Liver (tissue), 9 donors: ENCODE data around the gene MED12. TPM values are rescaled to one million over a fixed set of nuclear protein-coding genes. Genes with fewer than 3 reads are reported as not detected.

Experiments used
- DNase-seq: peaks from one replicate; pipeline ENCODE4 v3.0.0-alpha.2; 2017; ENCODE audit warnings: low spot score
- H3K27ac ChIP-seq, 2 donors: one replicate each; pipeline ENCODE4 v1.7.0; 2013; ENCODE audit warnings: inconsistent platforms in 2 of 2, low read length in 2 of 2, control low read depth in 1 of 2, low read depth in 1 of 2, mild to moderate bottlenecking in 1 of 2
- H3K27me3 ChIP-seq, 4 donors: one replicate each; pipeline versions ENCODE4 v1.6.1 to v1.7.0; 2013; ENCODE audit warnings: low read length in 3 of 4, inconsistent platforms in 1 of 4, mild to moderate bottlenecking in 1 of 4, moderate library complexity in 1 of 4; ENCODE audit not compliant: control insufficient read depth in 4 of 4, insufficient read depth in 4 of 4
- H3K36me3 ChIP-seq, 4 donors: one replicate each; pipeline versions ENCODE4 v1.6.1 to v1.7.0; 2013; ENCODE audit warnings: low read length in 3 of 4, mild to moderate bottlenecking in 3 of 4, low read depth in 1 of 4, moderate library complexity in 1 of 4; ENCODE audit not compliant: control insufficient read depth in 4 of 4, insufficient read depth in 3 of 4
- H3K4me1 ChIP-seq, 4 donors: one replicate each; pipeline versions ENCODE4 v1.6.1 to v1.7.0; 2013; ENCODE audit warnings: low read length in 3 of 4, mild to moderate bottlenecking in 3 of 4, moderate library complexity in 1 of 4; ENCODE audit not compliant: control insufficient read depth in 4 of 4, insufficient read depth in 4 of 4
- H3K4me3 ChIP-seq, 3 donors: one replicate each; pipeline versions ENCODE4 v1.6.1 to v1.7.0; 2013; ENCODE audit warnings: low read length in 3 of 3, control low read depth in 1 of 3, low read depth in 1 of 3, mild to moderate bottlenecking in 1 of 3
- H3K9ac ChIP-seq, 2 donors: one replicate each; pipeline ENCODE4 v1.7.0; 2013; ENCODE audit warnings: low read length in 2 of 2, mild to moderate bottlenecking in 2 of 2, moderate library complexity in 2 of 2, control low read depth in 1 of 2, low read depth in 1 of 2
- H3K9me3 ChIP-seq, 4 donors: one replicate each; pipeline versions ENCODE4 v1.6.1 to v1.7.0; 2013; ENCODE audit warnings: low read length in 3 of 4; ENCODE audit not compliant: control insufficient read depth in 4 of 4
- EGR1 ChIP-seq, 2 donors: IDR thresholded peaks; 2 replicates each; pipeline ENCODE4 v1.6.1; 2016 to 2018; ENCODE audit warnings: antibody characterized with exemption in 2 of 2, low read depth in 2 of 2
- FOXA1 ChIP-seq: IDR thresholded peaks from 2 replicates; pipeline ENCODE4 v1.6.1; 2016; ENCODE audit warnings: antibody characterized with exemption
- FOXA2 ChIP-seq: IDR thresholded peaks from 2 replicates; pipeline ENCODE4 v1.6.1; 2016; ENCODE audit warnings: antibody characterized with exemption
- GABPA ChIP-seq, 2 donors: IDR thresholded peaks in 1 of 2; conservative IDR thresholded peaks in 1 of 2; 2 replicates each; pipeline ENCODE4 v1.6.1; 2016; ENCODE audit warnings: antibody characterized with exemption in 2 of 2, mild to moderate bottlenecking in 1 of 2, moderate library complexity in 1 of 2
- HNF4A ChIP-seq, 2 donors: conservative IDR thresholded peaks; 2 replicates each; pipeline ENCODE4 v1.6.1; 2016; ENCODE audit warnings: antibody characterized with exemption in 2 of 2, mild to moderate bottlenecking in 2 of 2
- HNF4G ChIP-seq: IDR thresholded peaks from 2 replicates; pipeline ENCODE4 v1.6.1; 2016; ENCODE audit warnings: antibody characterized with exemption
- JUND ChIP-seq, 2 donors: IDR thresholded peaks; 2 replicates each; pipeline ENCODE4 v1.6.1; 2016; ENCODE audit warnings: antibody characterized with exemption in 2 of 2
- NR2F2 ChIP-seq: IDR thresholded peaks from 2 replicates; pipeline ENCODE4 v1.6.1; 2016; ENCODE audit warnings: antibody characterized with exemption
- RAD21 ChIP-seq, 2 donors: IDR thresholded peaks; 2 replicates each; pipeline ENCODE4 v1.6.1; 2016; ENCODE audit warnings: antibody characterized with exemption in 2 of 2, mild to moderate bottlenecking in 2 of 2
- RXRA ChIP-seq, 2 donors: IDR thresholded peaks; 2 replicates each; pipeline ENCODE4 v1.6.1; 2017 to 2018; ENCODE audit warnings: antibody characterized with exemption in 2 of 2, mild to moderate bottlenecking in 1 of 2
- SP1 ChIP-seq: IDR thresholded peaks from 2 replicates; pipeline ENCODE4 v1.6.1; 2018; ENCODE audit warnings: antibody characterized with exemption, mild to moderate bottlenecking
- TAF1 ChIP-seq: conservative IDR thresholded peaks from 2 replicates; pipeline ENCODE4 v1.6.1; 2016; ENCODE audit warnings: antibody characterized with exemption, mild to moderate bottlenecking
- YY1 ChIP-seq: IDR thresholded peaks from 2 replicates; pipeline ENCODE4 v1.6.1; 2016; ENCODE audit warnings: antibody characterized with exemption, mild to moderate bottlenecking
- WGBS: extraction: QIAGEN DNeasy Blood & Tissue Kit; methylation state at CpG from one replicate; pipeline ENCODE4 v1.1.7; 2013; 5-methylcytosine and 5-hydroxymethylcytosine counted together
- polyA plus RNA-seq, 2 donors: library from polyadenylated mRNA; stranded (reverse) in 1 of 2; unstranded in 1 of 2; fragments of 200-250 nt in 1 of 2; fragments of >200 nt in 1 of 2; fragmentation: Nextera tagmentation in 1 of 2; extraction: Ambion mirVana in 1 of 2; gene quantifications; one replicate each; pipeline versions ENCODE4 v1.2.1 to v1.2.3, GENCODE V29; 2013 to 2015
- total RNA-seq, 2 donors: library from RNA; depleted of rRNA; stranded (reverse); fragments of >200 nt; gene quantifications; one replicate each; pipeline ENCODE4 v1.2.3, GENCODE V29; 2014
- TF ChIP-seq, protein P1 (sequence below): IDR thresholded peaks from 2 replicates; pipeline ENCODE4 v1.6.1; 2016; ENCODE audit warnings: antibody characterized with exemption
- TF ChIP-seq, protein P2 (sequence below): IDR thresholded peaks from 2 replicates; pipeline ENCODE4 v1.6.1; 2016; ENCODE audit warnings: antibody characterized with exemption
- TF ChIP-seq, protein P3 (sequence below): IDR thresholded peaks from 2 replicates; pipeline ENCODE4 v1.6.1; 2016; ENCODE audit warnings: antibody characterized with exemption
- TF ChIP-seq, protein P4 (sequence below): IDR thresholded peaks from 2 replicates; pipeline ENCODE4 v1.6.1; 2016; ENCODE audit warnings: antibody characterized with exemption, mild to moderate bottlenecking
- TF ChIP-seq, protein P5 (sequence below): fragments of 150-350 bp; IDR thresholded peaks from 2 replicates; pipeline ENCODE4 v1.5.1; 2017; ENCODE audit warnings: improper control_type of control experiment, low read depth, low read length; ENCODE audit not compliant: missing input control
- donor health status: healthy.
- donor health status: healthy.
- donor health status: healthy.
- donor health status: healthy.
- donor health status: healthy.

The MED12 gene
- total and polyA plus RNA-seq, 4 donors: 3.2 to 25.6 (median 9.3) TPM

DNA sequence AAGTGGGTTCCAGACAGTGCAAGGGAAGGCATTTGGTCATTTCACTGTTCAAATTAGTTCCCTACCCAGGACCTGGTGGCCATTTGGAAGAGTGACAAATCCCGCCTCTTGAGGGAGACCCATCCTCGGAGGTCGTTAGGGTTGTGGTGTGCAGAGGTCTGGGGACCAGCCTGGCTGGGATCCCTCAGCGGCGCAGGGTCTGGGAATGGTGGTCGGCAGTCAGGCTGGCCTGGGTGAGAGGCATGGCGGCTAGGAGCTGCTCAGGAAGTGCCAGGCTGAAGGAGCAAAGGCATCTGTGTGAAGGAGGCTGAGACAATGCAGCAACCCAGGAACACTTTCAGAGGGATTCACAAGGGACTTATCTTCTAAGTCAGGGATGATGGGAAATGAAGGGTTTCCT is 33.0 kb downstream of the MED12 start:
- H3K9ac ChIP-seq: no peak overlapping the region
- H3K4me3 ChIP-seq: no peak overlapping the region
- no peaks in the 10 kb centered on the region for H3K9me3 ChIP-seq
- no peaks in the 10 kb centered on the region for H3K4me1 ChIP-seq
- H3K36me3 ChIP-seq: no peaks in the 10 kb centered on the region
- TF ChIP-seq, protein P1, sequence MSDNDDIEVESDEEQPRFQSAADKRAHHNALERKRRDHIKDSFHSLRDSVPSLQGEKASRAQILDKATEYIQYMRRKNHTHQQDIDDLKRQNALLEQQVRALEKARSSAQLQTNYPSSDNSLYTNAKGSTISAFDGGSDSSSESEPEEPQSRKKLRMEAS: no peak
- TF ChIP-seq YY1: no peak
- TF ChIP-seq NR2F2: no peak
- TF ChIP-seq TAF1: no peak
- TF ChIP-seq HNF4G: no peak
- TF ChIP-seq, protein P2, sequence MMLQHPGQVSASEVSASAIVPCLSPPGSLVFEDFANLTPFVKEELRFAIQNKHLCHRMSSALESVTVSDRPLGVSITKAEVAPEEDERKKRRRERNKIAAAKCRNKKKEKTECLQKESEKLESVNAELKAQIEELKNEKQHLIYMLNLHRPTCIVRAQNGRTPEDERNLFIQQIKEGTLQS: no peak
- no peak overlapping the region for H3K27ac ChIP-seq
- WGBS: 75% methylated on average over 7 of the region's 7 CpGs
- DNase-seq: no peak
- no peaks in the 10 kb centered on the region for H3K27me3 ChIP-seq

DNA sequence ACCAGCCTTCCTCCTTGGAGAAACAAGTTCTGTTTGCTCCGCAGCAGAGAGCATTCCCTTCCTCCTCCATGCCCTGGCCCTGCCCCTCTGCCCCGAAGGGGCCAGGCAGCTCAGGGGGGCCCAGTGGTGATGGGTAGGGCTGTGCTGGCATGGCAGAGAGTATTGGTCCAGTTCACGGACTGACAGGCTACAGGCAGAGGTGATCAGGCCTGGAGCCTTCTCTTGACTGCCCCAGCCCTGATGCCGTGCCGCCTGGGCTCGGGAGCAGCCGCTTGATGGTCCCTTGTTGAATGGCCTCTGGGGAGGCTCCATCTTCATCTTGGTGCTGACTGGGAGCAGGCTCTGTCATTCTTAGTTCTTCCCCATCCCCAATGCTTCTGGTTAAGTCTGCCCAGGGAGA is 35.8 kb downstream of the MED12 start:
- Histone ChIP-seq H3K4me3 (no peak overlapping the region), H3K9ac (no peak overlapping the region), H3K4me1 (no peaks in the 10 kb centered on the region), H3K27me3 (no peaks in the 10 kb centered on the region), H3K27ac (no peak overlapping the region), H3K9me3 (no peaks in the 10 kb centered on the region), H3K36me3 (no peaks in the 10 kb centered on the region)
- no peak for DNase-seq
- WGBS: 96% methylated on average over 7 of the region's 7 CpGs
- TF ChIP-seq EGR1 (IDR thresholded peaks at IDR 0.05; ENCODE audit: low read depth in 2 of 2) (no peak), GABPA (IDR thresholded peaks at IDR 0.05 in 1 of 2, conservative IDR thresholded peaks at IDR 0.05 in 1 of 2) (no peak), RXRA (IDR thresholded peaks at IDR 0.05) (no peak), HNF4G (no peak), HNF4A (conservative IDR thresholded peaks at IDR 0.05) (no peak), NR2F2 (no peak), TAF1 (no peak), FOXA2 (no peak), FOXA1 (no peak), SP1 (no peak), JUND (IDR thresholded peaks at IDR 0.05) (no peak), RAD21 (IDR thresholded peaks at IDR 0.05) (no peak), YY1 (no peak)
- TF ChIP-seq, protein P3, sequence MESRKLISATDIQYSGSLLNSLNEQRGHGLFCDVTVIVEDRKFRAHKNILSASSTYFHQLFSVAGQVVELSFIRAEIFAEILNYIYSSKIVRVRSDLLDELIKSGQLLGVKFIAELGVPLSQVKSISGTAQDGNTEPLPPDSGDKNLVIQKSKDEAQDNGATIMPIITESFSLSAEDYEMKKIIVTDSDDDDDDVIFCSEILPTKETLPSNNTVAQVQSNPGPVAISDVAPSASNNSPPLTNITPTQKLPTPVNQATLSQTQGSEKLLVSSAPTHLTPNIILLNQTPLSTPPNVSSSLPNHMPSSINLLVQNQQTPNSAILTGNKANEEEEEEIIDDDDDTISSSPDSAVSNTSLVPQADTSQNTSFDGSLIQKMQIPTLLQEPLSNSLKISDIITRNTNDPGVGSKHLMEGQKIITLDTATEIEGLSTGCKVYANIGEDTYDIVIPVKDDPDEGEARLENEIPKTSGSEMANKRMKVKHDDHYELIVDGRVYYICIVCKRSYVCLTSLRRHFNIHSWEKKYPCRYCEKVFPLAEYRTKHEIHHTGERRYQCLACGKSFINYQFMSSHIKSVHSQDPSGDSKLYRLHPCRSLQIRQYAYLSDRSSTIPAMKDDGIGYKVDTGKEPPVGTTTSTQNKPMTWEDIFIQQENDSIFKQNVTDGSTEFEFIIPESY: no peak
- TF ChIP-seq, protein P4, sequence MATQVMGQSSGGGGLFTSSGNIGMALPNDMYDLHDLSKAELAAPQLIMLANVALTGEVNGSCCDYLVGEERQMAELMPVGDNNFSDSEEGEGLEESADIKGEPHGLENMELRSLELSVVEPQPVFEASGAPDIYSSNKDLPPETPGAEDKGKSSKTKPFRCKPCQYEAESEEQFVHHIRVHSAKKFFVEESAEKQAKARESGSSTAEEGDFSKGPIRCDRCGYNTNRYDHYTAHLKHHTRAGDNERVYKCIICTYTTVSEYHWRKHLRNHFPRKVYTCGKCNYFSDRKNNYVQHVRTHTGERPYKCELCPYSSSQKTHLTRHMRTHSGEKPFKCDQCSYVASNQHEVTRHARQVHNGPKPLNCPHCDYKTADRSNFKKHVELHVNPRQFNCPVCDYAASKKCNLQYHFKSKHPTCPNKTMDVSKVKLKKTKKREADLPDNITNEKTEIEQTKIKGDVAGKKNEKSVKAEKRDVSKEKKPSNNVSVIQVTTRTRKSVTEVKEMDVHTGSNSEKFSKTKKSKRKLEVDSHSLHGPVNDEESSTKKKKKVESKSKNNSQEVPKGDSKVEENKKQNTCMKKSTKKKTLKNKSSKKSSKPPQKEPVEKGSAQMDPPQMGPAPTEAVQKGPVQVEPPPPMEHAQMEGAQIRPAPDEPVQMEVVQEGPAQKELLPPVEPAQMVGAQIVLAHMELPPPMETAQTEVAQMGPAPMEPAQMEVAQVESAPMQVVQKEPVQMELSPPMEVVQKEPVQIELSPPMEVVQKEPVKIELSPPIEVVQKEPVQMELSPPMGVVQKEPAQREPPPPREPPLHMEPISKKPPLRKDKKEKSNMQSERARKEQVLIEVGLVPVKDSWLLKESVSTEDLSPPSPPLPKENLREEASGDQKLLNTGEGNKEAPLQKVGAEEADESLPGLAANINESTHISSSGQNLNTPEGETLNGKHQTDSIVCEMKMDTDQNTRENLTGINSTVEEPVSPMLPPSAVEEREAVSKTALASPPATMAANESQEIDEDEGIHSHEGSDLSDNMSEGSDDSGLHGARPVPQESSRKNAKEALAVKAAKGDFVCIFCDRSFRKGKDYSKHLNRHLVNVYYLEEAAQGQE: no peak
- TF ChIP-seq, protein P5, sequence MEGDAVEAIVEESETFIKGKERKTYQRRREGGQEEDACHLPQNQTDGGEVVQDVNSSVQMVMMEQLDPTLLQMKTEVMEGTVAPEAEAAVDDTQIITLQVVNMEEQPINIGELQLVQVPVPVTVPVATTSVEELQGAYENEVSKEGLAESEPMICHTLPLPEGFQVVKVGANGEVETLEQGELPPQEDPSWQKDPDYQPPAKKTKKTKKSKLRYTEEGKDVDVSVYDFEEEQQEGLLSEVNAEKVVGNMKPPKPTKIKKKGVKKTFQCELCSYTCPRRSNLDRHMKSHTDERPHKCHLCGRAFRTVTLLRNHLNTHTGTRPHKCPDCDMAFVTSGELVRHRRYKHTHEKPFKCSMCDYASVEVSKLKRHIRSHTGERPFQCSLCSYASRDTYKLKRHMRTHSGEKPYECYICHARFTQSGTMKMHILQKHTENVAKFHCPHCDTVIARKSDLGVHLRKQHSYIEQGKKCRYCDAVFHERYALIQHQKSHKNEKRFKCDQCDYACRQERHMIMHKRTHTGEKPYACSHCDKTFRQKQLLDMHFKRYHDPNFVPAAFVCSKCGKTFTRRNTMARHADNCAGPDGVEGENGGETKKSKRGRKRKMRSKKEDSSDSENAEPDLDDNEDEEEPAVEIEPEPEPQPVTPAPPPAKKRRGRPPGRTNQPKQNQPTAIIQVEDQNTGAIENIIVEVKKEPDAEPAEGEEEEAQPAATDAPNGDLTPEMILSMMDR: no peak
- TF ChIP-seq, protein P1: no peak
- TF ChIP-seq, protein P2: no peak
